Ovary (tissue), 9 donors: ENCODE results near the gene TESK2. TPM values are rescaled to one million over a fixed set of nuclear protein-coding genes. Genes with fewer than 3 reads are reported as not detected.
"Not testable (repeated sequence)": the region's sequence is repeated elsewhere in the genome, so short reads cannot be mapped to it uniquely, and the experiment has no call there.

Source experiments
- DNase-seq, 5 donors: peaks; one replicate each; pipeline ENCODE4 v3.0.0-alpha.2; 2019 to 2020
- H3K27ac ChIP-seq, 2 donors: fragments of 200-600 bp; one replicate each; pipeline versions ENCODE4 v1.5.1 to v1.8.0; 2019 to 2022
- H3K27me3 ChIP-seq: fragments of 200-600 bp; one replicate; pipeline ENCODE4 v1.8.0; 2022
- H3K36me3 ChIP-seq: fragments of 200-600 bp; sonication (generic); one replicate; pipeline ENCODE4 v1.5.1; 2019
- H3K4me1 ChIP-seq: one replicate; pipeline ENCODE4 v1.8.1; 2013; ENCODE audit warnings: mild to moderate bottlenecking, moderate library complexity; ENCODE audit not compliant: insufficient read depth
- H3K4me3 ChIP-seq: fragments of 200-600 bp; sonication (generic); one replicate; pipeline ENCODE4 v1.5.1; 2017
- H3K9me3 ChIP-seq, 2 donors: fragments of 200-600 bp in 1 of 2; sonication (generic) in 1 of 2; one replicate each; pipeline versions ENCODE4 v1.5.1 to v1.8.1; 2013 to 2019; ENCODE audit warnings: mild to moderate bottlenecking in 1 of 2, moderate library complexity in 1 of 2
- CTCF ChIP-seq, 3 donors: fragments of 450-650 bp in 2 of 3; fragments of 200-600 bp in 1 of 3; IDR thresholded peaks; one replicate each; pipeline versions ENCODE4 v1.5.1 to v1.8.0; 2016 to 2022; ENCODE audit warnings: antibody characterized with exemption in 3 of 3, mild to moderate bottlenecking in 1 of 3
- EP300 ChIP-seq: sonication (generic); formaldehyde crosslinking; IDR thresholded peaks from one replicate; pipeline ENCODE4 v1.6.1; 2017; ENCODE audit warnings: antibody characterized with exemption
- POLR2A ChIP-seq: fragments of 450-650 bp; IDR thresholded peaks from one replicate; pipeline ENCODE4 v1.6.1; 2017; ENCODE audit warnings: antibody characterized with exemption, mild to moderate bottlenecking, moderate library complexity
- WGBS, 3 donors: extraction: QIAGEN DNeasy Blood & Tissue Kit in 1 of 3; methylation state at CpG; one replicate each; pipeline versions ENCODE4 v1.1.5 to v1.1.7; 2013 to 2017; 5-methylcytosine and 5-hydroxymethylcytosine counted together
- intact Hi-C, 4 donors: fragments of 100-400 bp; cut with DNase I; formaldehyde crosslinking; loops; one replicate each; pipeline versions ENCODE4 v1.11.0 to v1.15.1; 2022 to 2023
- polyA plus RNA-seq, 2 donors: library from polyadenylated mRNA; stranded (reverse); fragments of 200-250 nt in 1 of 2; fragments of 350-450 nt in 1 of 2; fragmentation: Illumina TruSeq in 1 of 2; extraction: RNeasy Lipid Tissue Mini Kit (QIAGEN cat#74804) in 1 of 2; gene quantifications; one replicate each; pipeline ENCODE4 v1.2.3, GENCODE V29; 2013 to 2014
- total RNA-seq, 7 donors: library from RNA; depleted of rRNA in 2 of 7; stranded (reverse); fragments of >200 nt in 2 of 7; fragmentation: NEBNext Ultra II Directional in 3 of 7; extraction: Animal tissue kit (Norgen Biotek cat#: 25700) in 3 of 7; gene quantifications; one replicate each; pipeline versions ENCODE4 v1.1.0 to v1.2.4, GENCODE V29; 2016 to 2023
- donor health status: DM: no; HTN: no; CAD: no; lungs with moderate emphysema.
- donor health status: DM: no; HTN: no; CAD: no.
- donor health status: Bipolar disorder and iron deficiency.
- donor health status: DM: yes; HTN: yes; CAD: no.
- donor health status: DM: no; HTN: no; CAD: no.
- donor health status: DM: yes; HTN: yes; CAD: no.

TESK2 gene
- total and polyA plus RNA-seq, 9 donors, result 6.7 to 12.5 (median 9.7) TPM

GRCh38 chr1:45393718-45394302 is 97.2 kb downstream of the TESK2 start:
- DNase-seq, result no peak
- H3K36me3 ChIP-seq, result no peaks in the 10 kb centered on the region
- 81 to 88% (median 84%) methylated on average over 6 of the region's 6 CpGs for WGBS, 3 donors
- intact Hi-C loops, result no loop called here
- TF ChIP-seq POLR2A, result no peak
- no peak for TF ChIP-seq EP300
- TF ChIP-seq CTCF (IDR thresholded peaks at IDR 0.05), result no peak
- no peak overlapping the region for H3K4me3 ChIP-seq
- H3K4me1 ChIP-seq, result no peaks in the 10 kb centered on the region
- no peaks in the 10 kb centered on the region for H3K9me3 ChIP-seq
- H3K27ac ChIP-seq, result no peak overlapping the region
- H3K27me3 ChIP-seq, result no peaks in the 10 kb centered on the region

GRCh38 chr1:45386219-45386618 is 104.7 kb downstream of the TESK2 start:
- H3K27me3 ChIP-seq, result no peaks in the 10 kb centered on the region
- no peaks in the 10 kb centered on the region for H3K36me3 ChIP-seq
- 92 to 98% (median 97%) methylated on average over 3 of the region's 3 CpGs for WGBS, 3 donors
- no peaks in the 10 kb centered on the region for H3K9me3 ChIP-seq
- H3K4me3 ChIP-seq, result no peak overlapping the region
- no peak for DNase-seq
- H3K4me1 ChIP-seq, result no peaks in the 10 kb centered on the region
- intact Hi-C loops, result no loop called here
- TF ChIP-seq EP300 (no peak), CTCF (IDR thresholded peaks at IDR 0.05) (no peak), POLR2A (no peak)
- H3K27ac ChIP-seq, result no peak overlapping the region

- Histone ChIP-seq H3K36me3 (no peaks in the 10 kb centered on the region), H3K4me1 (no peaks in the 10 kb centered on the region), H3K27me3 (no peaks in the 10 kb centered on the region), H3K9me3 (no peaks in the 10 kb centered on the region), H3K27ac (no peak overlapping the region), H3K4me3 (no peak overlapping the region)
- WGBS, 3 donors, result 78 to 86% (median 79%) methylated on average over 3 of the region's 3 CpGs
- intact Hi-C loops, result no loop called here
- TF ChIP-seq CTCF (IDR thresholded peaks at IDR 0.05) (no peak), POLR2A (no peak), EP300 (no peak)
- DNase-seq, result no peak
These were observed 105.7 kb downstream of the TESK2 start for GRCh38 chr1:45385302-45385701.

GRCh38 chr1:45384213-45384612 is 106.8 kb downstream of the TESK2 start:
- H3K36me3 ChIP-seq, H3K4me1 ChIP-seq, DNase-seq, H3K27ac ChIP-seq, H3K27me3 ChIP-seq, intact Hi-C loops, H3K9me3 ChIP-seq, H3K4me3 ChIP-seq: not testable (repeated sequence)
- 88 to 93% (median 92%) methylated on average over 4 of the region's 4 CpGs for WGBS, 3 donors

- H3K4me3 ChIP-seq, result no peak overlapping the region
- 80 to 84% (median 83%) methylated on average over 1 of the region's 1 CpG for WGBS, 3 donors
- intact Hi-C loops, result no loop called here
- no peaks in the 10 kb centered on the region for H3K4me1 ChIP-seq
- TF ChIP-seq POLR2A (no peak), CTCF (IDR thresholded peaks at IDR 0.05) (no peak), EP300 (no peak)
- no peak overlapping the region for H3K27ac ChIP-seq
- no peaks in the 10 kb centered on the region for H3K27me3 ChIP-seq
- DNase-seq, result no peak
- no peaks in the 10 kb centered on the region for H3K9me3 ChIP-seq
- H3K36me3 ChIP-seq, result no peaks in the 10 kb centered on the region
These were observed 107.8 kb downstream of the TESK2 start for GRCh38 chr1:45383191-45383590.
